NT2/D1 (cell line): ENCODE results near the gene CDC42BPA.
"Not testable (repeated sequence)": the region's sequence is repeated elsewhere in the genome, so short reads cannot be mapped to it uniquely, and the experiment has no call there.

ENCODE experiments used
- DNase-seq: peaks from one replicate; pipeline ENCODE4 v3.0.0-alpha.2; 2011; ENCODE audit warnings: low read depth, low spot score
- H3K27me3 ChIP-seq: 2 replicates; pipeline ENCODE4 v1.6.0; 2011; ENCODE audit warnings: mild to moderate bottlenecking; ENCODE audit not compliant: insufficient read length, insufficient read depth
- H3K36me3 ChIP-seq: 2 replicates; pipeline ENCODE4 v1.6.1; 2011; ENCODE audit warnings: mild to moderate bottlenecking, low read length, mixed read lengths; ENCODE audit not compliant: insufficient read depth, insufficient read length
- H3K4me1 ChIP-seq: 2 replicates; pipeline ENCODE4 v1.5.1; 2011; ENCODE audit not compliant: insufficient read depth, insufficient read length
- H3K4me3 ChIP-seq: 2 replicates; pipeline ENCODE4 v1.5.1; 2011; ENCODE audit warnings: low read depth; ENCODE audit not compliant: insufficient read length
- H3K9ac ChIP-seq: 2 replicates; pipeline ENCODE4 v1.6.0; 2011; ENCODE audit warnings: low read depth; ENCODE audit not compliant: insufficient read length
- H3K9me3 ChIP-seq: 2 replicates; pipeline ENCODE4 v1.5.1; 2011; ENCODE audit warnings: mild to moderate bottlenecking, low read length; ENCODE audit not compliant: insufficient read depth
- SUZ12 ChIP-seq: IDR thresholded peaks from 2 replicates; pipeline ENCODE4 v1.6.1; 2011; ENCODE audit not compliant: insufficient read length, insufficient read depth; ENCODE audit errors: extremely low read depth
- YY1 ChIP-seq: IDR thresholded peaks from 2 replicates; pipeline ENCODE4 v1.6.1; 2011; ENCODE audit not compliant: insufficient read length, insufficient read depth
- ZNF274 ChIP-seq: IDR thresholded peaks from 2 replicates; pipeline ENCODE4 v1.6.1; 2011; ENCODE audit warnings: mild to moderate bottlenecking, low read depth, low read length

CDC42BPA gene

GRCh38 chr1:227112538-227112937, 205.8 kb downstream of the CDC42BPA start:
- no peak for DNase-seq
- Histone ChIP-seq H3K4me3 (no peak overlapping the region), H3K27me3 (no peaks in the 10 kb centered on the region), H3K9ac (no peak overlapping the region), H3K36me3 (peaks cover 22% of the 10 kb centered on the region), H3K9me3 (no peaks in the 10 kb centered on the region), H3K4me1 (no peaks in the 10 kb centered on the region)
- TF ChIP-seq ZNF274 (no peak), YY1 (no peak), SUZ12 (no peak)

- H3K9me3 ChIP-seq: no peaks in the 10 kb centered on the region
- H3K4me1 ChIP-seq: no peaks in the 10 kb centered on the region
- no peak overlapping the region for H3K4me3 ChIP-seq
- no peak overlapping the region for H3K9ac ChIP-seq
- H3K36me3 ChIP-seq: peaks cover 23% of the 10 kb centered on the region
- no peak for TF ChIP-seq YY1
- no peak for TF ChIP-seq SUZ12
- TF ChIP-seq ZNF274: no peak
- H3K27me3 ChIP-seq: no peaks in the 10 kb centered on the region
- DNase-seq: no peak
Measured at GRCh38 chr1:227111782-227112181, 206.5 kb downstream of the CDC42BPA start.

DNA sequence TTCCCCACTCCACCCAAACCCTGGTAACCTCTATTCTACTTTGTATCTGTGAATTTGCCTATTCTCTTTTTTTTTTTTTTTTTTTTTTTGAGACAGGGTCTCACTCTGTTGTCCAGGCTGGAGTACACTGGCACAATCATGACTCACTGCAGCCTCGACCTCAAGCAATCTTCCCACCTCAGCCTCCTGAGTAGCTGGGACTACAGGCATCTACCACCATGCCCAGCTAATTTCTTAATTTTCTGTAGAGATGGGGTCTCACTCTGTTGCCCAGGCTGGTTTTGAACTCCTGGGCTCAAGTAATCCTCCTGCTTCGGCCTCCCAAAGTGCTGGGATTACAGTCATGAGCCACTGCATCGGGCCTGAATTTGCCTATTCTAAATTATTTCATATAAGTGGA, 213.0 kb downstream of the CDC42BPA start:
- H3K36me3 ChIP-seq: peaks cover 17% of the 10 kb centered on the region
- H3K4me1 ChIP-seq, DNase-seq, H3K4me3 ChIP-seq, H3K27me3 ChIP-seq, H3K9ac ChIP-seq, H3K9me3 ChIP-seq: not testable (repeated sequence)

GRCh38 chr1:227102056-227102455, 216.2 kb downstream of the CDC42BPA start:
- H3K4me3 ChIP-seq: no peak overlapping the region
- no peak overlapping the region for H3K9ac ChIP-seq
- TF ChIP-seq SUZ12 (no peak), ZNF274 (no peak)
- H3K4me1 ChIP-seq: no peaks in the 10 kb centered on the region
- DNase-seq: no peak
- no peaks in the 10 kb centered on the region for H3K9me3 ChIP-seq
- H3K27me3 ChIP-seq: no peaks in the 10 kb centered on the region
- peaks cover 27% of the 10 kb centered on the region for H3K36me3 ChIP-seq

DNA sequence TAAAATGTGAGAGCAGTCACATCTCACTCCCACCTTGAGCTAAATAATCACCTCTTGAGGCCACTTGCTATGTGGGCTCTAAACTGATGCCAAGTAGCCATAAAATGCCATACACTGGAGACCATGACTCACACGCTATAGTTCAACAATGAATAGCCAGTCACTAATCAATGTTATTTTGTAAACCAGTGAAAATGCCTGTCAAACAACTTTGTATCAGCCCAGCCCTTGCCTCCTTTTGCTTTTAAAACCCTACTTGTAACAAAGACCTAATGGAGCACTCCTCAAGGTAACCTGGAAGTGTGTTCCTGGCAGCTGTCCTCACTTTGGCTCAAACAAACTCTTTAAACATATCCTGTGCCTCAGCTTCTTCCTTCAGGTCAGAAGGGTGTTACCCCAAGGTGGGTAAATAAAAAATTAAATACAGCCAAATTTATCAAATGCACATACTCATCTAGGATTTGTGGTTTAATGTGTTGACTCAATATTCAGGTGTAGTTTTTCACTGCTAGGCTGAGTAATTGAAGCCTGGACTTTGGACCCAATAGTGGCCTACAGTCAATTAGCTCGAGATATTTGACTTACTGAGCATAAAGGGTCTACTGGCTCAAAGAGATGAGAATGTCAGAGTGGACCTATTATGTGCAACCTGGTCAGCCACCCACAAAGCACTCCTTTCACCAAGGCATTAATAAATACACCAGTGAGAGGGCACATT, 223.9 kb downstream of the CDC42BPA start:
- H3K9me3 ChIP-seq: no peaks in the 10 kb centered on the region
- no peak overlapping the region for H3K4me3 ChIP-seq
- H3K36me3 ChIP-seq: peaks cover 25% of the 10 kb centered on the region
- no peaks in the 10 kb centered on the region for H3K27me3 ChIP-seq
- no peaks in the 10 kb centered on the region for H3K4me1 ChIP-seq
- TF ChIP-seq SUZ12 (no peak), ZNF274 (no peak), YY1 (no peak)
- H3K9ac ChIP-seq: no peak overlapping the region
- DNase-seq: no peak

DNA sequence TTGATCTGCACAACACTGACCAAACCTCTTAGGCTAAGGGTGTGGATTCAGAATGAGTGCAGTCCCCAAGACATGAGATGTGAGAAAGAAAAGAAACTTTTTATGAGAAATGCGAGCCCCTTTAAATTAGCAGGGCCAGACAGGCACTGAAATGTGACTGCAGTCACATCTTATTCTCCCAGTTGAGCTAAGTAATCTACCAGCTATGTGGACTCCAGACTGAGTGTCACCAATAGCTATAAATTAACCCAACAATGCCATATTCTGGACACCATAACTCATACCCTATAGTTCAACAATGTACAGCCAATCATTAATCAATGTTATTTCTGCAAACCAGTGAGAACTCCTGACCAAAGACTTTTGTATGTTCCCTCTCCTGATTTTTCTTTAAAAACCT, 225.0 kb downstream of the CDC42BPA start:
- H3K4me3 ChIP-seq: no peak overlapping the region
- no peak for TF ChIP-seq ZNF274
- no peak for TF ChIP-seq YY1
- TF ChIP-seq SUZ12: no peak
- DNase-seq: no peak

DNA sequence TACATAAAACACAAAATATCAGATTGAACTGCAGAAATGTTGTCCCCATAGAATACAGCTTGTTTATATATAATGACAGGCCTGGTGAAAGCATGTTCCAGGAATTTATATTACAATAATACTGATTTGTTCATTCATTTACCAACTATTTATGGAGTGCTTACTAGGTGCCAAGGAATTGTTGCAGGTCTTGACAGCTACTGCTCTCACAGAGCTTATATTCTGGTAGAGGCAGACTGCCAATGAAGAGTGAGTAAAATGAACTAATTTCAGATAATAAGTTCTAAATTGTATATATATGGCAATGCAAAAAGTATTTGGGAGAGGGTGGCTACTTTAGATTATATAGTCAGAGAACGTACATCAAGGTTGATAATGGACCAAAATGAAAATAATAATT, 226.2 kb downstream of the CDC42BPA start:
- Histone ChIP-seq H3K9me3 (no peaks in the 10 kb centered on the region), H3K27me3 (no peaks in the 10 kb centered on the region), H3K36me3 (peaks cover 17% of the 10 kb centered on the region), H3K9ac (no peak overlapping the region), H3K4me3 (no peak overlapping the region), H3K4me1 (no peaks in the 10 kb centered on the region)
- TF ChIP-seq SUZ12 (no peak), ZNF274 (no peak), YY1 (no peak)
- no peak for DNase-seq

More for the DNA sequence above, 225.0 kb downstream of the CDC42BPA start:
- Histone ChIP-seq H3K36me3 (peaks cover 22% of the 10 kb centered on the region), H3K9me3 (no peaks in the 10 kb centered on the region), H3K4me1 (no peaks in the 10 kb centered on the region), H3K27me3 (no peaks in the 10 kb centered on the region), H3K9ac (no peak overlapping the region)

- Histone ChIP-seq H3K27me3 (no peaks in the 10 kb centered on the region), H3K36me3 (peaks cover 17% of the 10 kb centered on the region), H3K4me3 (no peak overlapping the region), H3K9ac (no peak overlapping the region), H3K9me3 (0 out of 2 replicates have a peak, but pooled peaks cover 5% of the 10 kb centered on the region), H3K4me1 (no peaks in the 10 kb centered on the region)
- TF ChIP-seq SUZ12 (no peak), YY1 (no peak), ZNF274 (no peak)
- DNase-seq: no peak
Measured at GRCh38 chr1:227086636-227087035, 231.7 kb downstream of the CDC42BPA start.
